Right lobe of liver (tissue), 6 donors: ENCODE measurements around the gene MTG1. TPM values are rescaled to one million over a fixed set of nuclear protein-coding genes. Genes with fewer than 3 reads are reported as not detected.
A peak's percentile ranks its signal among the peaks of the same experiment; 100 is the strongest.

Source experiments
- ATAC-seq, 4 donors: fragments of 200-7000 bp; cut with Tn5 transposase; one replicate each; pipeline ENCODE4 v1.9.1; 2020; ENCODE audit warnings: mild to moderate bottlenecking in 4 of 4, moderate library complexity in 4 of 4
- DNase-seq, 3 donors: peaks; one replicate each; pipeline ENCODE4 v3.0.0-alpha.2; 2020
- H3K27ac ChIP-seq, 3 donors: fragments of 200-600 bp; one replicate each; pipeline ENCODE4 v1.8.0; 2022
- H3K27me3 ChIP-seq, 2 donors: fragments of 200-600 bp; one replicate each; pipeline ENCODE4 v1.8.0; 2022
- H3K36me3 ChIP-seq, 4 donors: fragments of 200-600 bp; sonication (generic) in 1 of 4; one replicate each; pipeline versions ENCODE4 v1.5.1 to v1.8.0; 2017 to 2022; ENCODE audit warnings: control low read depth in 1 of 4
- H3K4me1 ChIP-seq, 4 donors: fragments of 200-600 bp; sonication (generic) in 1 of 4; one replicate each; pipeline versions ENCODE4 v1.5.1 to v1.8.0; 2017 to 2022; ENCODE audit warnings: control low read depth in 1 of 4
- H3K4me3 ChIP-seq, 3 donors: fragments of 200-600 bp; one replicate each; pipeline ENCODE4 v1.8.0; 2022
- H3K9me3 ChIP-seq, 4 donors: fragments of 200-600 bp; sonication (generic) in 1 of 4; one replicate each; pipeline versions ENCODE4 v1.5.1 to v1.8.0; 2017 to 2022; ENCODE audit warnings: control low read depth in 1 of 4
- POLR2A ChIP-seq: fragments of 450-650 bp; IDR thresholded peaks from one replicate; pipeline ENCODE4 v1.6.1; 2017; ENCODE audit warnings: antibody characterized with exemption, mild to moderate bottlenecking
- WGBS: methylation state at CpG from one replicate; pipeline ENCODE4 v1.1.6; 2018; ENCODE audit warnings: low coverage, low lambda C conversion rate; ENCODE audit not compliant: insufficient coverage; ENCODE audit errors: missing lambda C conversion rate; 5-methylcytosine and 5-hydroxymethylcytosine counted together
- intact Hi-C, 2 donors: fragments of 100-400 bp; cut with DNase I; formaldehyde crosslinking; loops; one replicate each; pipeline versions ENCODE4 v1.11.2 to v1.14.1; 2022
- total RNA-seq, 6 experiments: library from RNA; depleted of rRNA in 2 of 6; stranded (reverse); fragments of >200 nt in 2 of 6; fragmentation: NEBNext Ultra II Directional in 3 of 6; extraction: Animal tissue kit (Norgen Biotek cat#: 25700) in 3 of 6; gene quantifications; one replicate each; pipeline versions ENCODE4 v1.1.0 to v1.2.4, GENCODE V29; 2016 to 2023
- TF ChIP-seq, protein P1 (sequence below), 4 donors: fragments of 200-600 bp in 3 of 4; fragments of 450-650 bp in 1 of 4; IDR thresholded peaks; one replicate each; pipeline versions ENCODE4 v1.5.1 to v1.8.0; 2016 to 2022; ENCODE audit warnings: antibody characterized with exemption in 4 of 4, mild to moderate bottlenecking in 2 of 4
- donor health status: DM: no; HTN: yes; CAD: no.
- donor health status: DM: no; HTN: no; CAD: no.
- donor health status: DM: no; HTN: no; CAD: no.
- donor health status: DM: no; HTN: yes; CAD: no.
- donor health status: DM: no; HTN: yes; CAD: no.

Gene MTG1
- total RNA-seq, 6 experiments from 2014 or later = 25.1 to 45.7 (median 34.5) TPM

DNA sequence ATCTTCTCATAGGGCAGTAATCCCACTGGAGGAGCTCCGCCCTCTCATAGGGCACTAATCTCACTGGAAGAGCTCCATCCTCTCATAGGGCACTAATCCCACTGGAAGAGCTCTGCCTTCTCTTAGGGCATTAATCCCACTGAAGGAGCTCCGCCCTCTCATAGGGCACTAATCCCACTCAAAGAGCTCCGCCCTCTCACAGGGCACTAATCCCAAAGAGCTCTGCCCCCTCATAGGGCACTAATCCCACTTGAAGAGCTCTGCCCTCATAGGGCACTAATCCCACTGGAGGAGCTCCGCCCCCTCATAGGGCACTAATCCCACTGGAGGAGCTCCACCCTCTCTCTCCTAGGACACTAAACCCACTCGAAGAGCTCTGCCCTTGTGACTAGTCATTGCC lies 32.7 kb upstream of the MTG1 start:
- ATAC-seq = no peak
- Histone ChIP-seq H3K4me1 (peaks cover 0 to 36% (median 15%) of the 10 kb centered on the region in 4 donors), H3K4me3 (no peak overlapping the region), H3K9me3 (no peaks in the 10 kb centered on the region), H3K27me3 (no peaks in the 10 kb centered on the region), H3K36me3 (peaks cover 0 to 43% (median 26%) of the 10 kb centered on the region in 4 donors), H3K27ac (peak overlapping the region in 1 of 3 donors; percentile 44)
- TF ChIP-seq, protein P1, sequence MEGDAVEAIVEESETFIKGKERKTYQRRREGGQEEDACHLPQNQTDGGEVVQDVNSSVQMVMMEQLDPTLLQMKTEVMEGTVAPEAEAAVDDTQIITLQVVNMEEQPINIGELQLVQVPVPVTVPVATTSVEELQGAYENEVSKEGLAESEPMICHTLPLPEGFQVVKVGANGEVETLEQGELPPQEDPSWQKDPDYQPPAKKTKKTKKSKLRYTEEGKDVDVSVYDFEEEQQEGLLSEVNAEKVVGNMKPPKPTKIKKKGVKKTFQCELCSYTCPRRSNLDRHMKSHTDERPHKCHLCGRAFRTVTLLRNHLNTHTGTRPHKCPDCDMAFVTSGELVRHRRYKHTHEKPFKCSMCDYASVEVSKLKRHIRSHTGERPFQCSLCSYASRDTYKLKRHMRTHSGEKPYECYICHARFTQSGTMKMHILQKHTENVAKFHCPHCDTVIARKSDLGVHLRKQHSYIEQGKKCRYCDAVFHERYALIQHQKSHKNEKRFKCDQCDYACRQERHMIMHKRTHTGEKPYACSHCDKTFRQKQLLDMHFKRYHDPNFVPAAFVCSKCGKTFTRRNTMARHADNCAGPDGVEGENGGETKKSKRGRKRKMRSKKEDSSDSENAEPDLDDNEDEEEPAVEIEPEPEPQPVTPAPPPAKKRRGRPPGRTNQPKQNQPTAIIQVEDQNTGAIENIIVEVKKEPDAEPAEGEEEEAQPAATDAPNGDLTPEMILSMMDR (IDR thresholded peaks at IDR 0.05) = no peak
- TF ChIP-seq POLR2A = no peak
- intact Hi-C loops = no loop called here
- 90% methylated on average over 2 of the region's 5 CpGs for WGBS
- no peak for DNase-seq

DNA sequence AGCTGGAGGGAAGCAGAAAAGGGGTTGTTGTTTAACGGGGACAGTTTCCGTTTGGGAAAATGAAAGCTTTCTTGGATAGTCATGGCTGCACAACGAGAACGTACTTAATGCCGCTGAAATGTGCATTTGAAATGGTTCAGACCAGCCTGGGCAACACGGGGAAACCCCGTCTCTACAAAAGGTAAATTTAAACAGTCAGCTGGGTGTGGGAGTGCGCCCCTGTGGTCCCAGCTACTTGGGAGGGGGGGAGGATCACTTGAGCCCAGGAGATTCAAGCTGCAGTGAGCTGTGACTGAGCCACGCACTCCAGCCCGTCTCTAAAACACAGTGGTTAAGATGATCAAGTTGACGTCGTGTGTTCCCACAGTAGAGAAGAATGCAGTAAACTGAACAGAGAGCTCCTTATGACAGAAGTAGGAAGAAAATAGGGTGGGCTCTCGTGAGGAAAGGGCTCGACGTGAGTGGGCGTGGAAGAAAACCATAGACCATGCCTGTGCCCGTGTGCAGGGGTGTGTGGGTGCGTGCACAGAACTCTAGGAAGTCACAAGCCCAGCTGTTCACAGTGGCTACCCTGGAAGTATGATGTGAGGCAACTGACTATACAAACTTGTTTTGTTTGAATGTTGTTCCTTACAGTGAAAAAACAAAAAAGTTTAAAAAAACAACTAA lies 32.0 kb upstream of the MTG1 start:
- TF ChIP-seq, protein P1 (IDR thresholded peaks at IDR 0.05) = no peak
- TF ChIP-seq POLR2A = no peak
- DNase-seq (no peak), ATAC-seq (no peak)
- Histone ChIP-seq H3K9me3 (no peaks in the 10 kb centered on the region), H3K36me3 (peaks cover 0 to 50% (median 32%) of the 10 kb centered on the region in 4 donors), H3K27me3 (no peaks in the 10 kb centered on the region), H3K4me1 (peaks cover 0 to 30% (median 12%) of the 10 kb centered on the region in 4 donors), H3K4me3 (no peak overlapping the region), H3K27ac (no peak overlapping the region)
- 83% methylated on average over 15 of the region's 18 CpGs for WGBS
- intact Hi-C loops = no loop called here

DNA sequence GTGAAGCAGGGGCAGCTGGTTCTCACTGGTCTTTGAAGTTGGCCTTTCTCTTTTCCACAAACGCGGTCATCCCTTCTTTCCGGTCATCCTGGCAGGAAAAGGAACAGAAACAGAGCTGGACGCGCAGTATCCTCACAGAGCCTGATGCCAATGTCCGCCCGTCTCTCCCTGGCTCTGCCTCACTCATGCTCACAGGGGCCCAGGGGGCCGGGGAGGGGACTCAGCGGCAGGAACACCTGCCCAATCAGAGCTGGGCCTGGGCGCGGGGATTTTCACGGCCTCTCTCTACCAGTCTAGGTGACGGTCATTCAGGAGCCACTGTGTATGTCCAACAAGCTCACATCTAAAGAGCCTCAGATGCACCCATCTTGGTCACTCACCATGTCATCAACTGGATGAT lies 31.1 kb upstream of the MTG1 start:
- no peak overlapping the region for H3K4me3 ChIP-seq
- WGBS = 81% methylated on average over 3 of the region's 13 CpGs
- ATAC-seq (no peak), DNase-seq (no peak)
- TF ChIP-seq, protein P1 (IDR thresholded peaks at IDR 0.05) = no peak
- TF ChIP-seq POLR2A = no peak
- intact Hi-C loops = no loop called here
- H3K27ac ChIP-seq = no peak overlapping the region
- peaks cover 0 to 55% (median 34%) of the 10 kb centered on the region in 4 donors for H3K36me3 ChIP-seq
- no peaks in the 10 kb centered on the region for H3K27me3 ChIP-seq
- H3K9me3 ChIP-seq = no peaks in the 10 kb centered on the region
- peaks cover 0 to 30% (median 12%) of the 10 kb centered on the region in 4 donors for H3K4me1 ChIP-seq

DNA sequence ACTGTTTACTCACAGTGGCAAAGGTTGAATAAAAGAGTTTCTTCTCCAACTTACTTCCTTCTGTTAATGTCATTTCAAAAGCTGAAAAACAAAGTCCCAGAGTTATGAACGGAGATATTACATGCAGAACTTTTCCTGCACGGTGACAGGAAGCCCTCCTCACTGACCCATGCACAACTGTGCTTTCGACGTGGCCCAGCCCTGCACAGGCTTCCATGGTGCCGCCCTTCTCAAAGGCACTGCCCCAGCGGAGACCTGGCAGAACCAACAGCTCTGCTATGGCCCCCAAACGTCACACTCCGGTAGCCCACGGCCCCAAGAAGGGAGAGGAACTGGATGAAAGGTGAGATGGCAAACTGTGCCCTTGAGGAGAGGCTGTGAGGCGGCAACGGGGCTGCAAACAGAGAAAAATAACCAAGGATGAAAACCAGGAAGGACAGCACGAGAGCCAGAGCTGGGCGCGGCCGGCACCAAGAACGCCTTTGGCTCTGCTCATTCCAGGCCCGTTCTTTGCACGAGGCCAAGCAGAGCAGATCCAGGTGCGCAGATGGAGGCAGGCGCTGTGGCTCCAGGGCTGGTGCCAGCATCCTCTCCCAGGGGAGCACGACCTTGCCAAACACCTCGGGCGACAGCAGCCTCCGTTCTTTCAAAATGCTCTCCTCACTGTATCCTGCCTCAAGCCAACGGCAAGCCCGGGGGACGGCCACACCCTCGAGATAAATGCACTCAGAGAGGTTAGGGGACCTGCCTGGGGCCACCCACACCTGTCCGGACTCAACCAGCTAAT lies 29.1 kb upstream of the MTG1 start:
- DNase-seq (no peak), ATAC-seq (no peak)
- 67% methylated on average over 17 of the region's 29 CpGs for WGBS
- Histone ChIP-seq H3K27ac (no peak overlapping the region), H3K9me3 (no peaks in the 10 kb centered on the region), H3K27me3 (no peaks in the 10 kb centered on the region), H3K4me3 (no peak overlapping the region), H3K36me3 (peaks cover 0 to 75% (median 45%) of the 10 kb centered on the region in 4 donors), H3K4me1 (peaks cover 0 to 12% (median 4%) of the 10 kb centered on the region in 4 donors)
- intact Hi-C loops = no loop called here
- TF ChIP-seq POLR2A = no peak
- TF ChIP-seq, protein P1 (IDR thresholded peaks at IDR 0.05) = no peak
